H1 (cell line): ENCODE data around the gene CLEC2B. TPM values are rescaled to one million over a fixed set of nuclear protein-coding genes. Genes with fewer than 3 reads are reported as not detected.

ENCODE experiments used
- CTCF ChIA-PET: fragments of 300-600 bp; sonication (Branson Sonifier 250); formaldehyde crosslinking; loops from one replicate; lab custom pipeline; 2021; ENCODE audit not compliant: partially characterized antibody; lab: Charles Lee
- POLR2A ChIA-PET: fragments of 300-600 bp; sonication (Branson Sonifier 250); formaldehyde crosslinking; loops from one replicate; lab custom pipeline; 2021; ENCODE audit warnings: inconsistent platforms; ENCODE audit not compliant: partially characterized antibody; lab: Charles Lee
- DNase-seq, 2 experiments: peaks; one replicate each; pipeline versions ENCODE4 v3.0.0 to v3.0.0-alpha.2; 2010 to 2022; ENCODE audit warnings: low spot score in 2 of 2, low read depth in 1 of 2, mixed read lengths in 1 of 2
- FAIRE-seq: peaks from 2 replicates; lab custom pipeline; 2011; peaks lifted over from hg19 to GRCh38; lab: Jason Lieb, UNC
- H2AFZ ChIP-seq: 2 replicates; pipeline ENCODE4 v1.8.1; 2012; ENCODE audit warnings: low read length, inconsistent platforms
- H2AK5ac ChIP-seq: 2 replicates; pipeline ENCODE4 v1.6.1; 2013; ENCODE audit warnings: low read depth, low read length
- H2BK120ac ChIP-seq: replicated peaks from 2 replicates; pipeline ENCODE3; 2013; ENCODE audit warnings: low read depth, low read length, inconsistent platforms
- H2BK12ac ChIP-seq: 2 replicates; pipeline ENCODE4 v1.6.1; 2013; ENCODE audit warnings: low read depth, low read length
- H2BK15ac ChIP-seq: 2 replicates; pipeline ENCODE4 v1.6.1; 2013; ENCODE audit warnings: low read length
- H2BK20ac ChIP-seq: 2 replicates; pipeline ENCODE4 v1.6.1; 2013; ENCODE audit warnings: low read length
- H2BK5ac ChIP-seq: 2 replicates; pipeline ENCODE4 v1.6.1; 2013; ENCODE audit warnings: low read depth, low read length
- H3K14ac ChIP-seq: 2 replicates; pipeline ENCODE4 v1.6.1; 2013; ENCODE audit warnings: inconsistent platforms; ENCODE audit not compliant: insufficient read length
- H3K18ac ChIP-seq: 2 replicates; pipeline ENCODE4 v1.6.1; 2013; ENCODE audit warnings: low read length; ENCODE audit errors: extremely low read depth
- H3K23ac ChIP-seq: 2 replicates; pipeline ENCODE4 v1.6.1; 2013; ENCODE audit warnings: inconsistent platforms; ENCODE audit not compliant: insufficient read length
- H3K23me2 ChIP-seq: 2 replicates; pipeline ENCODE4 v1.6.1; 2013; ENCODE audit warnings: low read depth, low read length
- H3K27ac ChIP-seq: 2 replicates; pipeline ENCODE4 v1.6.1; 2011; ENCODE audit warnings: low read depth, low read length, inconsistent platforms
- H3K27me3 ChIP-seq, 4 experiments: replicated peaks in 1 of 4; 1 replicate in 1 of 4; 2 replicates in 3 of 4; pipeline versions ENCODE4 v1.6.1 to v1.8.1; 2011 to 2013; ENCODE audit warnings: low read length in 3 of 4, mild to moderate bottlenecking in 3 of 4, inconsistent platforms in 2 of 4, mixed read lengths in 2 of 4, moderate library complexity in 1 of 4; ENCODE audit not compliant: control insufficient read depth in 3 of 4, insufficient read depth in 3 of 4; ENCODE audit errors: extremely low read depth in 1 of 4
- H3K36me3 ChIP-seq, 4 experiments: 2 replicates each; pipeline versions ENCODE4 v1.6.1 to v1.8.1; 2011 to 2013; ENCODE audit warnings: mild to moderate bottlenecking in 4 of 4, low read length in 3 of 4, moderate library complexity in 2 of 4, control low read depth in 1 of 4, inconsistent platforms in 1 of 4; ENCODE audit not compliant: insufficient read depth in 4 of 4, control insufficient read depth in 2 of 4
- H3K4ac ChIP-seq: replicated peaks from 2 replicates; pipeline ENCODE3; 2013; ENCODE audit warnings: low read length, low read depth, mixed read lengths, inconsistent platforms; ENCODE audit not compliant: insufficient read length
- H3K4me1 ChIP-seq, 4 experiments: replicated peaks in 1 of 4; 1 replicate in 1 of 4; 2 replicates in 3 of 4; pipeline versions ENCODE4 v1.6.1 to v1.8.1; 2011 to 2013; ENCODE audit warnings: low read length in 3 of 4, inconsistent platforms in 2 of 4, mixed read lengths in 1 of 4; ENCODE audit not compliant: insufficient read depth in 4 of 4, control insufficient read depth in 3 of 4
- H3K4me2 ChIP-seq, 2 experiments: 2 replicates each; pipeline versions ENCODE4 v1.6.1 to v1.8.1; 2011 to 2013; ENCODE audit warnings: low read depth in 2 of 2, low read length in 2 of 2, control low read depth in 1 of 2, inconsistent platforms in 1 of 2, mild to moderate bottlenecking in 1 of 2; ENCODE audit not compliant: insufficient read depth in 1 of 2
- H3K4me3 ChIP-seq, 4 experiments: fragments of 200-600, 300-600 bp in 1 of 4; sonication (generic), shearing (Covaris generic), sonication (Bioruptor Twin) in 1 of 4; 2 replicates each; pipeline versions ENCODE4 v1.5.1 to v1.8.1; 2011 to 2016; ENCODE audit warnings: low read length in 4 of 4, low read depth in 3 of 4, control low read depth in 2 of 4, inconsistent platforms in 2 of 4, mild to moderate bottlenecking in 2 of 4, mixed read lengths in 1 of 4, moderate library complexity in 1 of 4; ENCODE audit not compliant: insufficient read depth in 2 of 4; ENCODE audit errors: extremely low read depth in 1 of 4
- H3K56ac ChIP-seq: replicated peaks from 2 replicates; pipeline ENCODE3; 2013; ENCODE audit warnings: low read depth, mild to moderate bottlenecking, mixed read lengths, low read length, inconsistent platforms; ENCODE audit not compliant: insufficient read length
- H3K79me1 ChIP-seq: 2 replicates; pipeline ENCODE4 v1.6.1; 2013; ENCODE audit warnings: low read depth, low read length, control low read depth
- H3K79me2 ChIP-seq, 2 experiments: 2 replicates each; pipeline versions ENCODE4 v1.6.1 to v1.8.1; 2012 to 2013; ENCODE audit warnings: low read length in 2 of 2, mild to moderate bottlenecking in 2 of 2, inconsistent platforms in 1 of 2; ENCODE audit not compliant: insufficient read depth in 2 of 2, control insufficient read depth in 1 of 2
- H3K9ac ChIP-seq, 4 experiments: replicated peaks in 1 of 4; 1 replicate in 1 of 4; 2 replicates in 3 of 4; pipeline versions ENCODE4 v1.6.1 to v1.8.1; 2011 to 2013; ENCODE audit warnings: low read depth in 3 of 4, low read length in 3 of 4, control low read depth in 2 of 4, mild to moderate bottlenecking in 2 of 4, moderate library complexity in 2 of 4, inconsistent platforms in 1 of 4; ENCODE audit errors: extremely low read depth in 1 of 4
- H3K9me3 ChIP-seq, 2 experiments: 2 replicates each; pipeline versions ENCODE4 v1.6.1 to v1.8.1; 2012 to 2013; ENCODE audit warnings: mild to moderate bottlenecking in 2 of 2, moderate library complexity in 2 of 2, control low read depth in 1 of 2, inconsistent platforms in 1 of 2, low read depth in 1 of 2, low read length in 1 of 2, mixed read lengths in 1 of 2; ENCODE audit not compliant: insufficient read depth in 2 of 2
- H4K20me1 ChIP-seq, 2 experiments: replicated peaks in 1 of 2; 2 replicates each; pipeline versions ENCODE3 to v1.8.1; 2011 to 2013; ENCODE audit warnings: inconsistent platforms in 2 of 2, low read length in 2 of 2, mild to moderate bottlenecking in 1 of 2; ENCODE audit not compliant: insufficient read depth in 2 of 2, control insufficient read depth in 1 of 2
- H4K5ac ChIP-seq: 2 replicates; pipeline ENCODE4 v1.6.1; 2013; ENCODE audit warnings: low read length, low read depth, mixed read lengths, inconsistent platforms; ENCODE audit not compliant: insufficient read length
- H4K8ac ChIP-seq: 2 replicates; pipeline ENCODE4 v1.8.0; 2013; ENCODE audit warnings: mild to moderate bottlenecking, moderate library complexity, low read length, inconsistent platforms; ENCODE audit not compliant: insufficient read depth; ENCODE audit errors: extremely low read depth
- H4K91ac ChIP-seq: replicated peaks from 2 replicates; pipeline ENCODE3; 2013; ENCODE audit warnings: low read length, mixed read lengths, inconsistent platforms; ENCODE audit not compliant: insufficient read length
- CBX8 ChIP-seq: fragments of 300-800, 300-1000 bp; sonication (generic); IDR thresholded peaks from 2 replicates; pipeline ENCODE4 v1.7.1; 2016; ENCODE audit warnings: low read depth, low read length, borderline replicate concordance
- EP300 ChIP-seq, 2 experiments: IDR thresholded peaks; 1 replicate in 1 of 2; 2 replicates in 1 of 2; pipeline ENCODE4 v1.6.1; 2011 to 2012; ENCODE audit warnings: low read depth in 2 of 2, low read length in 2 of 2, mild to moderate bottlenecking in 2 of 2, borderline replicate concordance in 1 of 2, inconsistent platforms in 1 of 2, moderate library complexity in 1 of 2
- EZH2 ChIP-seq: fragments of 200-600 bp; sonication (generic); IDR thresholded peaks from 2 replicates; pipeline ENCODE4 v1.7.1; 2012; ENCODE audit warnings: low read depth, mild to moderate bottlenecking, moderate library complexity, low read length, inconsistent platforms; ENCODE audit not compliant: severe bottlenecking
- MAX ChIP-seq: IDR thresholded peaks from 2 replicates; pipeline ENCODE4 v1.6.1; 2012; ENCODE audit warnings: inconsistent platforms
- PHF8 ChIP-seq: fragments of 200-600 bp; sonication (generic); conservative IDR thresholded peaks from 2 replicates; pipeline ENCODE4 v1.7.1; 2012; ENCODE audit warnings: low read depth, mild to moderate bottlenecking, inconsistent platforms, low read length, moderate library complexity
- RFX5 ChIP-seq: IDR thresholded peaks from 2 replicates; pipeline ENCODE4 v1.6.1; 2011; ENCODE audit warnings: low read depth, low read length, improper control_type of control experiment, borderline replicate concordance
- SIN3A ChIP-seq, 2 experiments: IDR thresholded peaks in 1 of 2; conservative IDR thresholded peaks in 1 of 2; 2 replicates each; pipeline ENCODE4 v1.6.1; 2011 to 2012; ENCODE audit warnings: low read length in 2 of 2, improper control_type of control experiment in 1 of 2, low read depth in 1 of 2, mild to moderate bottlenecking in 1 of 2
- USF2 ChIP-seq: IDR thresholded peaks from 2 replicates; pipeline ENCODE4 v1.6.1; 2011; ENCODE audit warnings: low read length, improper control_type of control experiment
- WGBS, 2 experiments: shearing (Covaris generic) in 1 of 2; methylation state at CpG; one replicate each; pipeline versions ENCODE4 v1.1.6 to v1.1.7; 2013 to 2015; ENCODE audit warnings: low lambda C conversion rate in 2 of 2, mixed read lengths in 2 of 2, inconsistent platforms in 1 of 2, low coverage in 1 of 2, missing lambda C conversion rate in 1 of 2; ENCODE audit not compliant: insufficient replicate concordance in 2 of 2, insufficient coverage in 1 of 2, insufficient read length in 1 of 2; ENCODE audit errors: extremely low coverage in 1 of 2, missing lambda C conversion rate in 1 of 2; 5-methylcytosine and 5-hydroxymethylcytosine counted together
- polyA plus RNA-seq, 7 experiments: library from polyadenylated mRNA; depleted of rRNA in 3 of 7; stranded (reverse) in 5 of 7; unstranded in 2 of 7; fragments of >200 nt in 5 of 7; fragments of 200-250 nt in 2 of 7; gene quantifications; 1 replicate in 5 of 7; 2 replicates in 1 of 7; 4 replicates in 1 of 7; pipeline versions ENCODE4 v1.2.1 to v1.2.3, GENCODE V29; 2011 to 2013; ENCODE audit warnings: missing spikeins in 2 of 7, mixed read lengths in 2 of 7
- total RNA-seq: library from RNA; stranded (reverse); fragmentation: NEBNext Ultra II Directional; extraction: Animal tissue kit (Norgen Biotek cat#: 25700); gene quantifications from 2 replicates; pipeline ENCODE4 v1.2.1, GENCODE V29; 2021
- TF ChIP-seq, protein P1 (sequence below): IDR thresholded peaks from 2 replicates; pipeline ENCODE4 v1.6.1; 2012; ENCODE audit warnings: low read length, inconsistent platforms

Gene CLEC2B
- total and polyA plus RNA-seq, 2 of the 8 experiments (the other 6 are each of a cell fraction or from before 2014, with no cell fraction given): not detected

GRCh38 chr12:9870286-9870866 lies 1.2 kb upstream of the CLEC2B start:
- POLR2A ChIA-PET: interaction anchor here (1.0 kb wide), 1 partner anchor 17 kb away, joined by 3 read pairs; no protein-coding TSS in a partner anchor
- no peak overlapping the region for H4K5ac ChIP-seq
- no peaks in the 10 kb centered on the region for H3K79me1 ChIP-seq
- no peak overlapping the region for H2AFZ ChIP-seq
- no peak overlapping the region for H3K4ac ChIP-seq
- H3K9ac ChIP-seq: no peak overlapping the region
- H2AK5ac ChIP-seq: no peak overlapping the region
- no peaks in the 10 kb centered on the region for H3K9me3 ChIP-seq
- H3K27me3 ChIP-seq: no peaks in the 10 kb centered on the region
- DNase-seq (no peak), FAIRE-seq (peak; percentile 32)
- no peak overlapping the region for H2BK15ac ChIP-seq
- H3K23ac ChIP-seq: no peak overlapping the region
- H3K4me3 ChIP-seq: no peak overlapping the region
- H3K23me2 ChIP-seq: no peaks in the 10 kb centered on the region
- WGBS, 2 experiments: 87% methylated on average over 2 of the region's 2 CpGs; no CpG with 5 or more reads in 1 of the 2 experiments
- no peak overlapping the region for H3K18ac ChIP-seq
- H3K4me2 ChIP-seq: no peak overlapping the region
- H2BK20ac ChIP-seq: no peak overlapping the region
- no peak overlapping the region for H3K27ac ChIP-seq
- no peak overlapping the region for H3K14ac ChIP-seq
- no peak overlapping the region for H2BK120ac ChIP-seq
- H3K4me1 ChIP-seq: peaks cover 0 to 6% (median 2%) of the 10 kb centered on the region in 4 experiments; a peak in 2 of 7 replicates
- H2BK12ac ChIP-seq: no peak overlapping the region
- no peak overlapping the region for H4K91ac ChIP-seq
- no peaks in the 10 kb centered on the region for H4K20me1 ChIP-seq
- no peak overlapping the region for H4K8ac ChIP-seq
- no peaks in the 10 kb centered on the region for H3K36me3 ChIP-seq
- no peaks in the 10 kb centered on the region for H3K79me2 ChIP-seq
- no peak overlapping the region for H2BK5ac ChIP-seq
- H3K56ac ChIP-seq: no peak overlapping the region
- CTCF ChIA-PET: interaction anchor here (1.6 kb wide), 1 partner anchor 29 kb away, joined by 3 read pairs; no protein-coding TSS in a partner anchor
- TF ChIP-seq EZH2: no peak
- TF ChIP-seq SIN3A (conservative IDR thresholded peaks at IDR 0.05 in 1 of 2, IDR thresholded peaks at IDR 0.05 in 1 of 2; ENCODE audit: low read depth in 1 of 2, low read length in 2 of 2): no peak
- TF ChIP-seq PHF8: no peak
- no peak for TF ChIP-seq CBX8
- TF ChIP-seq MAX: no peak
- TF ChIP-seq RFX5: no peak
- TF ChIP-seq, protein P1, sequence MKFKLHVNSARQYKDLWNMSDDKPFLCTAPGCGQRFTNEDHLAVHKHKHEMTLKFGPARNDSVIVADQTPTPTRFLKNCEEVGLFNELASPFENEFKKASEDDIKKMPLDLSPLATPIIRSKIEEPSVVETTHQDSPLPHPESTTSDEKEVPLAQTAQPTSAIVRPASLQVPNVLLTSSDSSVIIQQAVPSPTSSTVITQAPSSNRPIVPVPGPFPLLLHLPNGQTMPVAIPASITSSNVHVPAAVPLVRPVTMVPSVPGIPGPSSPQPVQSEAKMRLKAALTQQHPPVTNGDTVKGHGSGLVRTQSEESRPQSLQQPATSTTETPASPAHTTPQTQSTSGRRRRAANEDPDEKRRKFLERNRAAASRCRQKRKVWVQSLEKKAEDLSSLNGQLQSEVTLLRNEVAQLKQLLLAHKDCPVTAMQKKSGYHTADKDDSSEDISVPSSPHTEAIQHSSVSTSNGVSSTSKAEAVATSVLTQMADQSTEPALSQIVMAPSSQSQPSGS: no peak
- TF ChIP-seq EP300 (IDR thresholded peaks at IDR 0.05; ENCODE audit: borderline replicate concordance in 1 of 2, low read depth in 2 of 2, low read length in 2 of 2): no peak
- TF ChIP-seq USF2: no peak
